GM12878 (cell line): Measurements from ENCODE around the gene DAPK2. TPM values are rescaled to one million over a fixed set of nuclear protein-coding genes. Genes with fewer than 3 reads are reported as not detected.

Experiments
- ATAC-seq: fragments of 200-7000 bp; cut with Tn5 transposase; 3 replicates; pipeline ENCODE4 v1.9.1; 2020; ENCODE audit warnings: mild to moderate bottlenecking, moderate library complexity
- BruUV-seq: library from RNA; stranded (reverse); fragments of 400-500 nt; replicated peaks from 2 replicates; lab custom pipeline; 2021; lab: Mats Ljungman, UMichigan
- CTCF ChIA-PET: fragments of 300-600 bp; sonication (Branson Sonifier 250); formaldehyde crosslinking; extraction: SDS; loops from one replicate; lab custom pipeline; 2021; ENCODE audit warnings: inconsistent platforms; lab: Yijun Ruan, JAX
- POLR2A ChIA-PET: fragments of 350-600 bp; formaldehyde crosslinking; extraction: SDS; loops from one replicate; lab custom pipeline; 2021; ENCODE audit warnings: inconsistent platforms; lab: Charles Lee
- RAD21 ChIA-PET: fragments of 300-600 bp; sonication (Branson Sonifier 250); formaldehyde crosslinking; loops from one replicate; lab custom pipeline; 2023; ENCODE audit warnings: antibody characterized with exemption; ENCODE audit not compliant: unreplicated experiment; lab: Charles Lee
- SMC1A ChIA-PET: fragments of 300-600 bp; sonication (Branson Sonifier 250); formaldehyde crosslinking; loops from one replicate; lab custom pipeline; 2023; ENCODE audit not compliant: unreplicated experiment, uncharacterized antibody; lab: Charles Lee
- DNase-seq: peaks from one replicate; pipeline ENCODE4 v3.0.0-alpha.2; 2011; ENCODE audit warnings: low read depth, low spot score
- FAIRE-seq: peaks from 3 replicates; lab custom pipeline; 2011; peaks lifted over from hg19 to GRCh38; lab: Jason Lieb, UNC
- H2AFZ ChIP-seq: 2 replicates; pipeline ENCODE4 v1.6.0; 2011; ENCODE audit warnings: low read depth, low read length, control low read depth; ENCODE audit not compliant: control insufficient read depth
- H3K27ac ChIP-seq: 2 replicates; pipeline ENCODE4 v1.5.1; 2011; ENCODE audit warnings: control low read depth; ENCODE audit not compliant: control insufficient read depth, insufficient read depth
- H3K27me3 ChIP-seq, 2 experiments: replicated peaks in 1 of 2; 2 replicates each; pipeline versions ENCODE4 v1.6.0 to v1.6.1; 2011; ENCODE audit warnings: low read length in 1 of 2; ENCODE audit not compliant: control insufficient read depth in 2 of 2, insufficient read depth in 2 of 2
- H3K36me3 ChIP-seq, 2 experiments: 2 replicates each; pipeline ENCODE4 v1.5.1; 2011; ENCODE audit warnings: low read length in 1 of 2; ENCODE audit not compliant: control insufficient read depth in 2 of 2, insufficient read depth in 2 of 2
- H3K4me1 ChIP-seq: 2 replicates; pipeline ENCODE4 v1.6.1; 2011; ENCODE audit warnings: mild to moderate bottlenecking, low read length, moderate library complexity, mixed read lengths; ENCODE audit not compliant: control insufficient read depth, insufficient read depth
- H3K4me2 ChIP-seq: 2 replicates; pipeline ENCODE4 v1.6.0; 2011; ENCODE audit warnings: control low read depth; ENCODE audit not compliant: control insufficient read depth, insufficient read depth
- H3K4me3 ChIP-seq: fragments of 200-600 bp; sonication (generic); 2 replicates; pipeline ENCODE4 v1.5.1; 2016
- H3K79me2 ChIP-seq: 2 replicates; pipeline ENCODE4 v1.6.0; 2011; ENCODE audit warnings: low read length; ENCODE audit not compliant: control insufficient read depth, insufficient read depth
- H3K9ac ChIP-seq: 2 replicates; pipeline ENCODE4 v1.8.0; 2011; ENCODE audit warnings: low read length, control low read depth, mixed read lengths; ENCODE audit not compliant: control insufficient read depth, insufficient read depth
- H3K9me3 ChIP-seq: replicated peaks from 3 replicates; pipeline ENCODE4 v1.5.1; 2011; ENCODE audit warnings: mild to moderate bottlenecking, low read length; ENCODE audit not compliant: control insufficient read depth, insufficient read depth
- H4K20me1 ChIP-seq: 2 replicates; pipeline ENCODE4 v1.6.0; 2011; ENCODE audit not compliant: control insufficient read depth, insufficient read depth
- BCLAF1 ChIP-seq: fragments of 450-650 bp; IDR thresholded peaks from 2 replicates; pipeline ENCODE4 v1.6.1; 2017; ENCODE audit warnings: antibody characterized with exemption, mild to moderate bottlenecking, moderate library complexity
- EED ChIP-seq: sonication (generic); IDR thresholded peaks from 2 replicates; pipeline ENCODE4 v1.6.1; 2016; ENCODE audit warnings: antibody characterized with exemption, low read depth
- JUND ChIP-seq: IDR thresholded peaks from 2 replicates; pipeline ENCODE4 v1.6.1; 2012; ENCODE audit warnings: low read depth, mild to moderate bottlenecking, low read length, improper control_type of control experiment, moderate library complexity
- KLF5 ChIP-seq: fragments of 450-650 bp; IDR thresholded peaks from 2 replicates; pipeline ENCODE4 v1.6.1; 2014; ENCODE audit warnings: mild to moderate bottlenecking; ENCODE audit not compliant: partially characterized antibody
- SREBF2 ChIP-seq: IDR thresholded peaks from 2 replicates; pipeline ENCODE4 v1.6.1; 2012; ENCODE audit warnings: mild to moderate bottlenecking, low read length
- STAT1 ChIP-seq: fragments of 450-650 bp; conservative IDR thresholded peaks from 2 replicates; pipeline ENCODE4 v1.6.1; 2014; ENCODE audit warnings: antibody characterized with exemption, mild to moderate bottlenecking
- YBX1 ChIP-seq: fragments of 450-650 bp; IDR thresholded peaks from 2 replicates; pipeline ENCODE4 v1.6.1; 2016; ENCODE audit warnings: antibody characterized with exemption
- YY1 ChIP-seq: IDR thresholded peaks from 2 replicates; pipeline ENCODE4 v1.6.1; 2011; ENCODE audit warnings: low read depth, mild to moderate bottlenecking, low read length
- ZBTB11 ChIP-seq: fragments of 450-650 bp; formaldehyde crosslinking; IDR thresholded peaks from 2 replicates; pipeline ENCODE4 v1.5.0; 2022; ENCODE audit warnings: mild to moderate bottlenecking, missing genetic modification characterization
- ZBTB33 ChIP-seq: fragments of 450-650 bp; IDR thresholded peaks from 2 replicates; pipeline ENCODE4 v1.6.1; 2017; ENCODE audit warnings: mild to moderate bottlenecking
- WGBS: methylation state at CpG from one replicate; pipeline ENCODE4 v1.1.6; 2016; ENCODE audit warnings: low lambda C conversion rate; ENCODE audit not compliant: insufficient replicate concordance, insufficient coverage; ENCODE audit errors: missing lambda C conversion rate; 5-methylcytosine and 5-hydroxymethylcytosine counted together
- in situ Hi-C: fragments of 300-500 bp; cut with MboI; formaldehyde crosslinking; loops from 9 replicates; pipeline ENCODE4 v1.14.3; 2018; ENCODE audit warnings: mixed read lengths
- intact Hi-C: fragments of 100-400 bp; cut with micrococcal nuclease; formaldehyde crosslinking; loops from one replicate; pipeline ENCODE4 v1.14.2; 2022; ENCODE audit not compliant: unreplicated experiment
- polyA plus RNA-seq, 11 experiments: library from polyadenylated mRNA; depleted of rRNA in 4 of 11; unstranded in 6 of 11; stranded (reverse) in 5 of 11; fragments of >200 nt; fragmentation: Nextera tagmentation in 4 of 11; fragmentation: Illumina TruSeq in 1 of 11; extraction: Ambion mirVana in 4 of 11; extraction: Trizol in 1 of 11; gene quantifications; 1 replicate in 1 of 11; 2 replicates in 10 of 11; pipeline versions ENCODE4 v1.2.1 to v1.2.3, GENCODE V29; 2011 to 2016; ENCODE audit warnings: inconsistent platforms in 2 of 11, missing spikeins in 2 of 11, low read depth in 1 of 11
- total RNA-seq, 4 experiments: library from RNA; depleted of rRNA in 3 of 4; stranded (reverse); fragments of >200 nt in 3 of 4; fragmentation: Illumina TruSeq in 1 of 4; extraction: Trizol in 1 of 4; gene quantifications; 2 replicates each; pipeline versions ENCODE4 v1.2.1 to v1.2.3, GENCODE V29; 2013 to 2021
- TF ChIP-seq, protein P1 (sequence below): fragments of 450-650 bp; IDR thresholded peaks from 2 replicates; pipeline ENCODE4 v1.6.1; 2016; ENCODE audit warnings: mild to moderate bottlenecking, moderate library complexity, borderline replicate concordance

Gene DAPK2
- total and polyA plus RNA-seq, 10 of the 15 experiments (the other 5 are each of a cell fraction or from before 2014, with no cell fraction given) = 0.69 to 8.4 (median 4.1) TPM

GRCh38 chr15:63894662-63894949 is 151.7 kb downstream of the DAPK2 start:
- ATAC-seq (no peak), FAIRE-seq (no peak), DNase-seq (no peak)
- H3K27ac ChIP-seq = peak overlapping the region; percentile 79
- no TSS peak for BruUV-seq
- H3K27me3 ChIP-seq = no peaks in the 10 kb centered on the region
- RAD21 ChIA-PET = interaction anchor here (0.6 to 9.0 kb wide), 14 partner anchors 13 to 150 kb away, joined by 3 to 77 read pairs (median 14); no protein-coding TSS in a partner anchor
- SMC1A ChIA-PET = interaction anchor here (0.9 to 9.9 kb wide), 21 partner anchors 10 to 285 kb away, joined by 3 to 143 read pairs (median 9); partner anchors contain the start of gene DAPK2
- intact Hi-C loops (loop anchor here (10.0 kb wide), 1 partner anchor 390 kb away; the partner anchor contains the start of gene USP3), in situ Hi-C loops (loop anchor here (5.0 kb wide), 1 partner anchor 142 kb away; no protein-coding TSS in a partner anchor)
- no peaks in the 10 kb centered on the region for H3K79me2 ChIP-seq
- H3K9ac ChIP-seq = no peak overlapping the region; the same call in 1 of the 2 replicates
- peaks cover 63% of the 10 kb centered on the region for H3K4me1 ChIP-seq
- H3K4me3 ChIP-seq = no peak overlapping the region
- no peaks in the 10 kb centered on the region for H4K20me1 ChIP-seq
- CTCF ChIA-PET = interaction anchor here (0.6 to 8.7 kb wide), 13 partner anchors 10 to 172 kb away, joined by 3 to 147 read pairs (median 7); partner anchors contain the start of gene DAPK2
- no peaks in the 10 kb centered on the region for H3K36me3 ChIP-seq
- H3K4me2 ChIP-seq = peak overlapping the region; percentile 23; the same call in 1 of the 2 replicates
- 82% methylated on average over 6 of the region's 6 CpGs for WGBS
- H3K9me3 ChIP-seq = no peaks in the 10 kb centered on the region; the same call in 2 of the 3 replicates
- POLR2A ChIA-PET = interaction anchor here (0.8 to 2.8 kb wide), 7 partner anchors 10 to 177 kb away, joined by 3 to 15 read pairs (median 3); no protein-coding TSS in a partner anchor
- H2AFZ ChIP-seq = no peak overlapping the region
- no peak for TF ChIP-seq YY1
- no peak for TF ChIP-seq KLF5
- no peak for TF ChIP-seq ZBTB11 (CRISPR knock-in tag)
- no peak for TF ChIP-seq SREBF2
- no peak for TF ChIP-seq STAT1
- TF ChIP-seq ZBTB33 = no peak
- TF ChIP-seq, protein P1, sequence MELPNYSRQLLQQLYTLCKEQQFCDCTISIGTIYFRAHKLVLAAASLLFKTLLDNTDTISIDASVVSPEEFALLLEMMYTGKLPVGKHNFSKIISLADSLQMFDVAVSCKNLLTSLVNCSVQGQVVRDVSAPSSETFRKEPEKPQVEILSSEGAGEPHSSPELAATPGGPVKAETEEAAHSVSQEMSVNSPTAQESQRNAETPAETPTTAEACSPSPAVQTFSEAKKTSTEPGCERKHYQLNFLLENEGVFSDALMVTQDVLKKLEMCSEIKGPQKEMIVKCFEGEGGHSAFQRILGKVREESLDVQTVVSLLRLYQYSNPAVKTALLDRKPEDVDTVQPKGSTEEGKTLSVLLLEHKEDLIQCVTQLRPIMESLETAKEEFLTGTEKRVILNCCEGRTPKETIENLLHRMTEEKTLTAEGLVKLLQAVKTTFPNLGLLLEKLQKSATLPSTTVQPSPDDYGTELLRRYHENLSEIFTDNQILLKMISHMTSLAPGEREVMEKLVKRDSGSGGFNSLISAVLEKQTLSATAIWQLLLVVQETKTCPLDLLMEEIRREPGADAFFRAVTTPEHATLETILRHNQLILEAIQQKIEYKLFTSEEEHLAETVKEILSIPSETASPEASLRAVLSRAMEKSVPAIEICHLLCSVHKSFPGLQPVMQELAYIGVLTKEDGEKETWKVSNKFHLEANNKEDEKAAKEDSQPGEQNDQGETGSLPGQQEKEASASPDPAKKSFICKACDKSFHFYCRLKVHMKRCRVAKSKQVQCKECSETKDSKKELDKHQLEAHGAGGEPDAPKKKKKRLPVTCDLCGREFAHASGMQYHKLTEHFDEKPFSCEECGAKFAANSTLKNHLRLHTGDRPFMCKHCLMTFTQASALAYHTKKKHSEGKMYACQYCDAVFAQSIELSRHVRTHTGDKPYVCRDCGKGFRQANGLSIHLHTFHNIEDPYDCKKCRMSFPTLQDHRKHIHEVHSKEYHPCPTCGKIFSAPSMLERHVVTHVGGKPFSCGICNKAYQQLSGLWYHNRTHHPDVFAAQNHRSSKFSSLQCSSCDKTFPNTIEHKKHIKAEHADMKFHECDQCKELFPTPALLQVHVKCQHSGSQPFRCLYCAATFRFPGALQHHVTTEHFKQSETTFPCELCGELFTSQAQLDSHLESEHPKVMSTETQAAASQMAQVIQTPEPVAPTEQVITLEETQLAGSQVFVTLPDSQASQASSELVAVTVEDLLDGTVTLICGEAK = no peak
- no peak for TF ChIP-seq YBX1
- TF ChIP-seq JUND = no peak
- TF ChIP-seq EED = no peak
- no peak for TF ChIP-seq BCLAF1
